Smooth muscle cell (in vitro differentiated cells): ENCODE measurements around the gene KASH5. TPM values are rescaled to one million over a fixed set of nuclear protein-coding genes. Genes with fewer than 3 reads are reported as not detected.

Experiments
- DNase-seq: peaks from one replicate; lab custom pipeline; 2025; ENCODE audit not compliant: unreplicated experiment; lab: John Stamatoyannopoulos, UW
- H2AFZ ChIP-seq: fragments of 200-600 bp; sonication (generic); 2 replicates; pipeline ENCODE4 v1.6.0; 2016; ENCODE audit warnings: antibody characterized with exemption, low read depth, mild to moderate bottlenecking
- H3F3A ChIP-seq: fragments of 200-600 bp; sonication (generic); 2 replicates; pipeline ENCODE4 v1.6.0; 2017; ENCODE audit warnings: antibody characterized with exemption, low read depth
- H3K27ac ChIP-seq: fragments of 200-600 bp; sonication (generic); 2 replicates; pipeline ENCODE4 v1.5.1; 2016; ENCODE audit warnings: low read depth, mild to moderate bottlenecking
- H3K27me3 ChIP-seq: fragments of 200-600 bp; sonication (generic); 2 replicates; pipeline ENCODE4 v1.6.1; 2016; ENCODE audit warnings: low read depth, mild to moderate bottlenecking
- H3K36me3 ChIP-seq: fragments of 200-600 bp; sonication (generic); 2 replicates; pipeline ENCODE4 v1.5.1; 2016; ENCODE audit warnings: low read depth
- H3K4me1 ChIP-seq: fragments of 200-600 bp; sonication (generic); 2 replicates; pipeline ENCODE4 v1.5.1; 2016; ENCODE audit warnings: low read depth
- H3K4me2 ChIP-seq: fragments of 200-600 bp; sonication (generic); 2 replicates; pipeline ENCODE4 v1.6.0; 2016; ENCODE audit warnings: mild to moderate bottlenecking
- H3K4me3 ChIP-seq: fragments of 200-600 bp; sonication (generic); 2 replicates; pipeline ENCODE4 v1.5.1; 2016; ENCODE audit warnings: mild to moderate bottlenecking
- H3K79me2 ChIP-seq: fragments of 200-600 bp; sonication (generic); 2 replicates; pipeline ENCODE4 v1.6.0; 2016; ENCODE audit warnings: low read depth, mild to moderate bottlenecking
- H3K9ac ChIP-seq: fragments of 200-600 bp; sonication (generic); 2 replicates; pipeline ENCODE4 v1.6.0; 2016; ENCODE audit warnings: low read depth
- H3K9me3 ChIP-seq: fragments of 200-600 bp; sonication (generic); replicated peaks from 2 replicates; pipeline ENCODE4 v1.5.1; 2016; ENCODE audit warnings: low read depth
- H4K20me1 ChIP-seq: fragments of 200-600 bp; sonication (generic); 2 replicates; pipeline ENCODE4 v1.6.0; 2016; ENCODE audit warnings: low read depth
- CTCF ChIP-seq: fragments of 200-600 bp; sonication (generic); IDR thresholded peaks from 2 replicates; pipeline ENCODE4 v1.5.1; 2017; ENCODE audit warnings: borderline replicate concordance, mild to moderate bottlenecking, antibody characterized with exemption; ENCODE audit not compliant: insufficient read depth, poor library complexity, severe bottlenecking
- WGBS: methylation state at CpG from one replicate; pipeline ENCODE4 v1.1.7; 2016; ENCODE audit warnings: low lambda C conversion rate; 5-methylcytosine and 5-hydroxymethylcytosine counted together
- polyA plus RNA-seq: library from polyadenylated mRNA; unstranded; fragments of >200 nt; fragmentation: Nextera tagmentation; extraction: Ambion mirVana; gene quantifications from 2 replicates; pipeline ENCODE4 v1.2.1, GENCODE V29; 2016
- total RNA-seq: library from RNA; depleted of rRNA; stranded (reverse); fragments of >200 nt; gene quantifications from 2 replicates; pipeline ENCODE4 v1.2.3, GENCODE V29; 2014

The KASH5 gene
- total and polyA plus RNA-seq, 2 experiments from 2014 or later: not detected

- Histone ChIP-seq H4K20me1 (no peaks in the 10 kb centered on the region), H3K9me3 (no peaks in the 10 kb centered on the region), H3K79me2 (no peaks in the 10 kb centered on the region), H3K4me2 (no peak overlapping the region), H3K27ac (no peak overlapping the region), H3K27me3 (no peaks in the 10 kb centered on the region), H3K4me1 (peaks cover 17% of the 10 kb centered on the region), H3F3A (no peaks in the 10 kb centered on the region), H3K4me3 (no peak overlapping the region), H2AFZ (no peak overlapping the region), H3K9ac (no peak overlapping the region), H3K36me3 (no peaks in the 10 kb centered on the region)
- TF ChIP-seq CTCF: no peak
- 80% methylated on average over 6 of the region's 6 CpGs for WGBS
- no peak for DNase-seq
Observed at GRCh38 chr19:49400029-49400428, 12.0 kb downstream of the KASH5 start.

- Histone ChIP-seq H3K79me2 (no peaks in the 10 kb centered on the region), H3K9ac (no peak overlapping the region), H3K9me3 (no peaks in the 10 kb centered on the region), H3K4me1 (peaks cover 17% of the 10 kb centered on the region), H3K36me3 (no peaks in the 10 kb centered on the region), H3K27me3 (no peaks in the 10 kb centered on the region), H3F3A (no peaks in the 10 kb centered on the region), H3K27ac (no peak overlapping the region), H3K4me2 (no peak overlapping the region), H2AFZ (no peak overlapping the region), H3K4me3 (no peak overlapping the region), H4K20me1 (no peaks in the 10 kb centered on the region)
- TF ChIP-seq CTCF: no peak
- DNase-seq: no peak
- 36% methylated on average over 7 of the region's 7 CpGs for whole genome bisulfite sequencing
Observed at GRCh38 chr19:49403404-49404187, 15.5 kb downstream of the KASH5 start.

DNA sequence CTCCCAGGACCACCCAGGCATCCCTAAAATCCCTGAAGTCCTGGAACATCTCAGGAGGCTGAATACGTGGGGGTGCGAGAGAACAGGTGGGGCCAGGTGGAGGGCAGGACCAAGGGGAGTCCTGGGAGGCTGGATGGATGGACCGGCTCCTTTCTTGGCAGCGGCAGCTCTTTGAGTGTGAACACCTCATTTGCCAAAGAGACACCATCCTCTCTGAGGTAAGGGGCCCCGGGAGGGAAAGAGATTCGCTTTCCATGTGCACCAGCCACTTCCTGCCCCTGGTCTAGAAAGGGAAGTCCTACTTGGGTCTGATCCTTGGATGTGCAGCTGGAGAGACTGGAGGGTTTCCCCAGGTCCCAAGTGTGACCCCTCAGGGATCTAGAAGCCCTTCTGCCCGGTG lies 19.0 kb downstream of the KASH5 start:
- no peak for DNase-seq
- Histone ChIP-seq H3K27ac (no peak overlapping the region), H3K4me2 (no peak overlapping the region), H3K9ac (no peak overlapping the region), H3K36me3 (no peaks in the 10 kb centered on the region), H3K4me1 (peaks cover 17% of the 10 kb centered on the region), H3K79me2 (no peaks in the 10 kb centered on the region), H2AFZ (no peak overlapping the region), H4K20me1 (no peaks in the 10 kb centered on the region), H3K4me3 (no peak overlapping the region), H3F3A (no peaks in the 10 kb centered on the region), H3K9me3 (no peaks in the 10 kb centered on the region), H3K27me3 (no peaks in the 10 kb centered on the region)
- 93% methylated on average over 7 of the region's 7 CpGs for WGBS
- no peak for TF ChIP-seq CTCF
